ENCODE measurements around the gene TK2.
"Not testable (repeated sequence)": the region's sequence is repeated elsewhere in the genome, so short reads cannot be mapped to it uniquely, and the experiment has no call there.

TK2 gene

GRCh38 chr16:66501563-66501962 is 48.4 kb downstream of the TK2 start:
- not testable (repeated sequence) for DNase-seq

GRCh38 chr16:66497921-66498320 is 52.0 kb downstream of the TK2 start:
- not testable (repeated sequence) for DNase-seq

GRCh38 chr16:66496226-66496625 is 53.7 kb downstream of the TK2 start:
- DNase-seq: not testable (repeated sequence)

- DNase-seq: no peak
Measured at GRCh38 chr16:66495440-66495839, 54.5 kb downstream of the TK2 start.

- DNase-seq: no peak
Measured at GRCh38 chr16:66494916-66495315, 55.0 kb downstream of the TK2 start.

- DNase-seq: no peak
Measured at GRCh38 chr16:66493490-66494401, 56.2 kb downstream of the TK2 start.

GRCh38 chr16:66491716-66492064 is 58.2 kb downstream of the TK2 start:
- DNase-seq: no peak

GRCh38 chr16:66490774-66491715 is 58.9 kb downstream of the TK2 start:
- no peak for DNase-seq

GRCh38 chr16:66489818-66490217 is 60.1 kb downstream of the TK2 start:
- no peak for DNase-seq

GRCh38 chr16:66489385-66489784 is 60.5 kb downstream of the TK2 start:
- DNase-seq: no peak

- DNase-seq: no peak
Measured at GRCh38 chr16:66488505-66488904, 61.4 kb downstream of the TK2 start.

- no peak for DNase-seq
Measured at GRCh38 chr16:66487580-66488275, 62.2 kb downstream of the TK2 start.

GRCh38 chr16:66486773-66487579 is 62.9 kb downstream of the TK2 start:
- peak; percentile 25 for DNase-seq

- no peak for DNase-seq
Measured at GRCh38 chr16:66486199-66486772, 63.6 kb downstream of the TK2 start.

- DNase-seq: no peak
Measured at GRCh38 chr16:66485376-66485775, 64.5 kb downstream of the TK2 start.

GRCh38 chr16:66484453-66485213 is 65.3 kb downstream of the TK2 start:
- DNase-seq: peak; percentile 26

GRCh38 chr16:66483689-66484452 is 66.1 kb downstream of the TK2 start:
- peak; percentile 81 for DNase-seq

- no peak for DNase-seq
Measured at GRCh38 chr16:66481943-66482390, 68.0 kb downstream of the TK2 start.

GRCh38 chr16:66481081-66481942 is 68.6 kb downstream of the TK2 start:
- DNase-seq: no peak

All from DMS53 (cell line).